ENCODE data around the gene PCDHA10. TPM values are rescaled to one million over a fixed set of nuclear protein-coding genes. Genes with fewer than 3 reads are reported as not detected.
"Not testable (repeated sequence)": the region's sequence is repeated elsewhere in the genome, so short reads cannot be mapped to it uniquely, and the experiment has no call there.

PCDHA10 gene
- total and polyA plus RNA-seq, 10 donors, result 0.02 to 1.4 (median 0.57) TPM; not detected in 1

GRCh38 chr5:140842798-140843733, 12.6 kb upstream of the PCDHA10 start:
- no peak overlapping the region for H3K27ac ChIP-seq
- no peaks in the 10 kb centered on the region for H3K4me1 ChIP-seq
- H3K9me3 ChIP-seq, result peaks cover 0 to 53% (median 33%) of the 10 kb centered on the region in 8 donors
- H3K4me3 ChIP-seq, result no peak overlapping the region
- 48 to 65% (median 53%) methylated on average over 53 to 87 of the region's 87 CpGs; no CpG with 5 or more reads in 1 of the 5 donors for WGBS, 5 donors
- H3K27me3 ChIP-seq (replicated peaks in 1 of 7), result peaks cover 0 to 87% (median 5%) of the 10 kb centered on the region in 7 donors
- intact Hi-C loops (cut with DNase I; ENCODE audit: low total_unique reads), result no loop called here
- no peaks in the 10 kb centered on the region for H3K36me3 ChIP-seq
- DNase-seq, result peak; percentile 69
- no peak for TF ChIP-seq POLR2AphosphoS5 (IDR thresholded peaks at IDR 0.05)
- TF ChIP-seq POLR2A (IDR thresholded peaks at IDR 0.05), result no peak

GRCh38 chr5:140848139-140849102, 7.3 kb upstream of the PCDHA10 start, which contains the start of gene PCDHA9:
Gene PCDHA9 (plus strand): TSS chr5:140848382. CDS start chr5:140848496, 114 bp downstream.
- H3K36me3 ChIP-seq; DNase-seq; intact Hi-C loops (cut with DNase I; ENCODE audit: low total_unique reads); H3K4me1 ChIP-seq; H3K27ac ChIP-seq: not testable (repeated sequence)
- Histone ChIP-seq H3K27me3 (replicated peaks in 1 of 7) (peaks cover 0 to 79% (median 9%) of the 10 kb centered on the region in 7 donors), H3K9me3 (peaks cover 0 to 57% (median 19%) of the 10 kb centered on the region in 8 donors), H3K4me3 (peak within 1 kb of the TSS in 1 of 8 donors; percentile 9)
- WGBS, 5 donors, result 21 to 30% (median 28%) methylated on average over 15 to 46 of the region's 48 CpGs; no CpG with 5 or more reads in 1 of the 5 donors

GRCh38 chr5:140849831-140850634, 5.7 kb upstream of the PCDHA10 start:
- H3K27me3 ChIP-seq (replicated peaks in 1 of 7), result peaks cover 0 to 76% (median 10%) of the 10 kb centered on the region in 7 donors
- WGBS, 5 donors, result 44 to 61% (median 54%) methylated on average over 53 to 101 of the region's 101 CpGs; no CpG with 5 or more reads in 1 of the 5 donors
- not testable (repeated sequence) for DNase-seq

GRCh38 chr5:140857177-140857986, 1.7 kb downstream of the PCDHA10 start:
- Histone ChIP-seq H3K36me3 (no peaks in the 10 kb centered on the region), H3K27ac (no peak overlapping the region), H3K27me3 (replicated peaks in 1 of 7) (peaks cover 0 to 73% (median 6%) of the 10 kb centered on the region in 7 donors), H3K4me1 (no peaks in the 10 kb centered on the region), H3K4me3 (no peak overlapping the region), H3K9me3 (peaks cover 0 to 70% (median 50%) of the 10 kb centered on the region in 8 donors)
- intact Hi-C loops (cut with DNase I; ENCODE audit: low total_unique reads), result no loop called here
- no peak for TF ChIP-seq CTCF (IDR thresholded peaks at IDR 0.05 in 8 of 11, conservative IDR thresholded peaks at IDR 0.05 in 3 of 11)
- TF ChIP-seq POLR2AphosphoS5 (IDR thresholded peaks at IDR 0.05), result no peak
- no peak for TF ChIP-seq POLR2A (IDR thresholded peaks at IDR 0.05)
- WGBS, 5 donors, result 57 to 67% (median 66%) methylated on average over 62 to 94 of the region's 94 CpGs; no CpG with 5 or more reads in 1 of the 5 donors
- DNase-seq, result no peak

More at GRCh38 chr5:140849831-140850634, 5.7 kb upstream of the PCDHA10 start:
- H3K4me1 ChIP-seq; H3K36me3 ChIP-seq; H3K4me3 ChIP-seq; intact Hi-C loops (cut with DNase I; ENCODE audit: low total_unique reads); H3K27ac ChIP-seq: not testable (repeated sequence)
- peaks cover 0 to 52% (median 20%) of the 10 kb centered on the region in 8 donors for H3K9me3 ChIP-seq
